Calu3 (cell line): ENCODE measurements around the gene SYNDIG1L. TPM values are rescaled to one million over a fixed set of nuclear protein-coding genes. Genes with fewer than 3 reads are reported as not detected.

ENCODE experiments used
- BruUV-seq: library from RNA; stranded (reverse); fragments of 400-500 nt; replicated peaks from 2 replicates; lab custom pipeline; 2021; lab: Mats Ljungman, UMichigan
- CTCF ChIA-PET: fragments of 300-600 bp; sonication (Branson Sonifier 250); formaldehyde crosslinking; loops from one replicate; lab custom pipeline; 2022; ENCODE audit warnings: antibody characterized with exemption; lab: Charles Lee
- DNase-seq: peaks from one replicate; pipeline ENCODE4 v3.0.0; 2022
- H3K27ac Mint-ChIP-seq: one replicate; pipeline ENCODE4 v1.8.0; 2022; ENCODE audit warnings: mixed read lengths; ENCODE audit not compliant: unreplicated experiment
- H3K27me3 Mint-ChIP-seq: one replicate; pipeline ENCODE4 v1.8.0; 2022; ENCODE audit warnings: mixed read lengths; ENCODE audit not compliant: unreplicated experiment
- H3K36me3 Mint-ChIP-seq: one replicate; pipeline ENCODE4 v1.8.0; 2022; ENCODE audit warnings: mild to moderate bottlenecking, moderate library complexity, mixed read lengths; ENCODE audit not compliant: insufficient read depth, unreplicated experiment
- H3K4me1 Mint-ChIP-seq: one replicate; pipeline ENCODE4 v1.8.0; 2022; ENCODE audit warnings: mild to moderate bottlenecking, low read depth, mixed read lengths; ENCODE audit not compliant: unreplicated experiment
- H3K4me3 Mint-ChIP-seq: one replicate; pipeline ENCODE4 v1.8.0; 2022; ENCODE audit warnings: mild to moderate bottlenecking, low read depth, moderate library complexity, mixed read lengths; ENCODE audit not compliant: unreplicated experiment
- H3K9me3 Mint-ChIP-seq: one replicate; pipeline ENCODE4 v1.8.0; 2022; ENCODE audit warnings: low read depth, mixed read lengths; ENCODE audit not compliant: unreplicated experiment
- CTCF ChIP-seq: fragments of 200-600 bp; IDR thresholded peaks from one replicate; pipeline ENCODE4 v1.8.0; 2022; ENCODE audit warnings: antibody characterized with exemption; ENCODE audit not compliant: unreplicated experiment
- intact Hi-C: fragments of 100-400 bp; cut with micrococcal nuclease; formaldehyde crosslinking; loops from one replicate; pipeline ENCODE4 v1.10.0; 2022; ENCODE audit not compliant: unreplicated experiment
- total RNA-seq: library from RNA; stranded (reverse); gene quantifications from 2 replicates; pipeline ENCODE4 v1.2.3, GENCODE V29; 2022

The SYNDIG1L gene
- total RNA-seq, 1 experiment from 2014 or later = not detected

- H3K27me3 Mint-ChIP-seq = peaks cover 84% of the 10 kb centered on the region
Observed at GRCh38 chr14:74409441-74409840, 16.6 kb downstream of the SYNDIG1L start.

GRCh38 chr14:74408870-74409269, 17.1 kb downstream of the SYNDIG1L start:
- TF ChIP-seq CTCF = no peak
- DNase-seq = no peak
- Mint-ChIP-seq H3K9me3 (no peaks in the 10 kb centered on the region), H3K36me3 (no peaks in the 10 kb centered on the region), H3K4me1 (no peaks in the 10 kb centered on the region), H3K27ac (no peak overlapping the region), H3K4me3 (no peak overlapping the region), H3K27me3 (peaks cover 84% of the 10 kb centered on the region)
- CTCF ChIA-PET = no interaction called here
- intact Hi-C loops = no loop called here
- BruUV-seq = no TSS peak

More at GRCh38 chr14:74409441-74409840, 16.6 kb downstream of the SYNDIG1L start:
- DNase-seq = no peak
- no peaks in the 10 kb centered on the region for H3K9me3 Mint-ChIP-seq
- BruUV-seq = no TSS peak
- CTCF ChIA-PET = interaction anchor here (0.5 kb wide), 1 partner anchor 33 kb away, joined by 3 read pairs; no protein-coding TSS in a partner anchor
- intact Hi-C loops = no loop called here
- TF ChIP-seq CTCF = no peak
- no peak overlapping the region for H3K27ac Mint-ChIP-seq
- no peaks in the 10 kb centered on the region for H3K36me3 Mint-ChIP-seq
- no peak overlapping the region for H3K4me3 Mint-ChIP-seq
- H3K4me1 Mint-ChIP-seq = no peaks in the 10 kb centered on the region

GRCh38 chr14:74407801-74408154, 18.2 kb downstream of the SYNDIG1L start:
- Mint-ChIP-seq H3K9me3 (no peaks in the 10 kb centered on the region), H3K27ac (no peak overlapping the region), H3K4me1 (no peaks in the 10 kb centered on the region), H3K36me3 (no peaks in the 10 kb centered on the region), H3K27me3 (peaks cover 75% of the 10 kb centered on the region), H3K4me3 (no peak overlapping the region)
- TF ChIP-seq CTCF = no peak
- intact Hi-C loops = no loop called here
- no peak for DNase-seq
- BruUV-seq = no TSS peak
- CTCF ChIA-PET = no interaction called here

- CTCF ChIA-PET = no interaction called here
Observed at GRCh38 chr14:74407021-74407800, 18.8 kb downstream of the SYNDIG1L start.

More at GRCh38 chr14:74407021-74407800, 18.8 kb downstream of the SYNDIG1L start:
- no peak for DNase-seq
- Mint-ChIP-seq H3K9me3 (no peaks in the 10 kb centered on the region), H3K27ac (no peak overlapping the region), H3K27me3 (peaks cover 69% of the 10 kb centered on the region), H3K4me3 (no peak overlapping the region), H3K36me3 (no peaks in the 10 kb centered on the region), H3K4me1 (peaks cover under 1% of the 10 kb centered on the region)
- BruUV-seq = no TSS peak
- TF ChIP-seq CTCF = no peak
- intact Hi-C loops = no loop called here
